Stimulated activated CD4-positive, alpha-beta T cell treated with anti-CD3 and anti-CD28 coated beads, Interleukin-4, amount 100 ng/mL, for 48 hours (primary cell): ENCODE results near the gene RHOG.
"Not testable (repeated sequence)": the region's sequence is repeated elsewhere in the genome, so short reads cannot be mapped to it uniquely, and the experiment has no call there.

Experiments used
- DNase-seq, 2 donors: peaks; one replicate each; pipeline ENCODE4 v3.0.0-alpha.2; 2020; ENCODE audit warnings: low read depth in 2 of 2

RHOG gene

GRCh38 chr11:3808861-3809623 lies 31.7 kb downstream of the RHOG start:
- DNase-seq: no peak

GRCh38 chr11:3807909-3808860 lies 32.6 kb downstream of the RHOG start, which contains the start of gene PGAP2:
PGAP2 (plus strand) TSS chr11:3808560; CDS start chr11:3811260, 2,700 bp downstream.
- peak; percentile 48 for DNase-seq

GRCh38 chr11:3803726-3804495 lies 36.8 kb downstream of the RHOG start:
- no peak for DNase-seq

GRCh38 chr11:3802011-3802790 lies 38.6 kb downstream of the RHOG start:
- DNase-seq: no peak

- DNase-seq: no peak
Measured at GRCh38 chr11:3799873-3800272, 40.9 kb downstream of the RHOG start.

DNA sequence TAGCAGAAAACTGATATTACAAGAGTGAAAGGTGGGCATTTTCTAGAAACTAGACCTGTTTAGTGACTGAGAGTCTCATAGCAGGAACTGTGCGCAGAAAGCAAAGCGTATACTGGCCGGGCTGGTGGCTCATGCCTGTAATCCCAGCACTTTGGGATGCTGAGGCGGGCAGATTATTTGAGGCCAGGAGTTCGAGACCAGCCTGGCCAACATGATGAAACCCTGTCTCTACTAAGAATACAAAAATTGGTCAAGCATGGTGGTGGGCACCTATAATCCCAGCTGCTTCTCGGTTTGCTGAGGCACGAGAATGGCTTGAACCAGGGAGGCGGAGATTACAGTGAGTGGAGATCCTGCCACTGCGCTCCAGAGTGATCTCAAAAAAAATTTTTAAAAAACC lies 41.6 kb downstream of the RHOG start:
- DNase-seq: no peak

GRCh38 chr11:3797329-3798090 lies 43.2 kb downstream of the RHOG start, which contains the start of gene NUP98:
NUP98 (minus strand) TSS chr11:3797554; CDS start chr11:3782117, 15,437 bp downstream.
- DNase-seq: peak; percentile 98 to 99

GRCh38 chr11:3796801-3797328 lies 43.9 kb downstream of the RHOG start:
- DNase-seq: no peak

DNA sequence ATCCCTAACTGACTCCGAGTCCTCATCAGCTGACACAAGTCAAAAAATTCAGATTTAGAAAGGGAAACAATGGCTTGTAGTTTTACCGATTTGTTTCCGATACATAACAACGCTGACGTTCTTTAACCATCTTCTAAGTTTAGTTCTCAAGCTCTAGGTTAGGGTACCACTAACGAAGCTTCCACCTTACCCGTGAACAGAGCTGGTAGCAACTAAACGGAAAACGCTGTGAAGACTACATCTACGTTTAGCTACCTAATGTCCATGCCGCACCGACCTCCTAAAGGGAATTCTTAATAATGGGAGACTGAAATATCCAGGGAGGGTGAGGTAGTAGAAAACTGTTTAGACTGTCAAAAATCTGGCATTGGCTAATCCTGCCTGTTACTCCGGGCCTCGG lies 44.4 kb downstream of the RHOG start:
- no peak for DNase-seq

DNA sequence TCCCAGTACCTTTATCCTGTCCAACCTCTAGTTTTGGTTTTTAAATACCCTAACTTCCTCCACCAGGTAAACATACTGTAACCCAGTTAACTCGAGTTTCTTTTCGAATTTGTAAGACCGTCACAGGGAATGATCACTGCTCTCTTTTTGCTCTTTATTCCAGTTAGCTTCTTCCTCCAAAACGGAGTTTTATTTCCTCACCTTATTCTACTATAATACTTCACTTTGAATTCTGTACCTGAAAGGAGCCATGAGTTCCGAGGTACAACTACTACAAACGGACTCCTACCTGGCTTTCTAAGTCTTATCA lies 44.8 kb downstream of the RHOG start:
- no peak for DNase-seq

GRCh38 chr11:3795131-3796001 lies 45.4 kb downstream of the RHOG start:
- no peak for DNase-seq

DNA sequence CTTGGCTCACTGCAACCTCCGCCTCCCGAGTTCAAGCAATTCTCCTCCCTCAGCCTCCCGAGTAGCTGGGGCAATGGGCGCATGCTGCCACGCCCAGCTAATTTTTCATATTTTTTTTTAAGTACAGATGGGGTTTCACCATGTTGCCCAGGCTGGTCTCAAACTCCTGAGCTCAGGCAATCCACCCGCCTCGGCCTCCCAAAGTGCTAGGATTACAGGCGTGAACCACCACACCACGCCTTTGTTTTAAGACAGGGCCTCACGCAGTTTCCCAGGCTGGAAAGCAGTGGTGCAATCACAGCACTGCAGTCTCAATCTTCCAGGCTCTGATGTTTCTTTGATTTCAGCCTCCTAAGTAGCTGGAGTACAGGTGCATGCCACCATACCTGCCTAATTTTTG lies 46.4 kb downstream of the RHOG start:
- DNase-seq: not testable (repeated sequence)

DNA sequence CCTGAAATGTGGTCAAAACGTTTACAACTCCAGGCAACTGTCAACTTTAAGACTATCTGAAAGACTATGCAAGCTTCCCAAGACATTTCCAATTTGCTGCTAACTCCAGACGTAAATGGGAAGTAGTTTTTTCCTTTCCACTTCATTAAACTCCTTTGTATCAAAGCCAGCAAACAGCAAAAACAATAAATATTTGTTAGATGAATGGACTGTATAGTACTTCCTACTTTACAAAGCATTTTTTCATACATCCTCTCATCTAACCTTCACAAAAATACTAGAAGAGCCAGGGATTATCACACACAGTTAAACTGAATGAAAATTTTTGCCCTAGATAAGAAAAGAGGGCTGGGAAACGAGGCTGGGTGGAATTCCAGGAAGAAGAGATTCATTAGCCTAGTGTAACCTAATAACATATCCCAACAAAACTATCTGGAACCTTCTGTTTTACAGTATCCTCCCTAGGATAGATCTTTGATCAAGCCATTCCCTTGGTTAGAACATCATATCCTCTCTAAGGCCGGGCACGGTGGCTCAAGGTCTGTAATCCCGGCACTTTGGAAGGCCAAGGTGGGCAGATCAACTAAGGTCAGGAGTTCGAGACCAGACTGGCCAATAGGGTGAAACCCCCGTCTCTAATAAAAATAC lies 53.9 kb downstream of the RHOG start:
- no peak for DNase-seq

DNA sequence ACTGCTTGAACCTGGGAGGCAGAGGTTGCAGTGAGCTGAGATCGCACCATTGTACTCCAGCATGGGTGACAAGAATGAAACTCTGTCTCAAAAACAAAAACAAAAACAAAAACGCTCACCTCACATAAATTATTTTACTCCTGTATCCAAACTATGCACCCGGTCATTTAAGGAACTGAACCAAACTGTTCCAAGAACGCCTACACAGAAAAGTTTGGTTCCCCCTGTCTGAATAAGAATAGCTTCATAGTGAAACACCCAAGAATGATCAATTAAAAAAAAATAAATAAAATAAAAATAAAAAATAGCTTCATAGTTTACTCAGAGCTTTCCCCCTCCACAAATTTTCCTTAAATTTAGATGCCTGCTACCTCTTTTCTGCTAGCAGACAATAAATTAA lies 57.1 kb downstream of the RHOG start:
- no peak for DNase-seq

- no peak for DNase-seq
Measured at GRCh38 chr11:3782963-3783362, 57.8 kb downstream of the RHOG start.

GRCh38 chr11:3781423-3781822 lies 59.3 kb downstream of the RHOG start:
- DNase-seq: no peak
